ENCODE results near the gene DOCK7.

DOCK7 gene

DNA sequence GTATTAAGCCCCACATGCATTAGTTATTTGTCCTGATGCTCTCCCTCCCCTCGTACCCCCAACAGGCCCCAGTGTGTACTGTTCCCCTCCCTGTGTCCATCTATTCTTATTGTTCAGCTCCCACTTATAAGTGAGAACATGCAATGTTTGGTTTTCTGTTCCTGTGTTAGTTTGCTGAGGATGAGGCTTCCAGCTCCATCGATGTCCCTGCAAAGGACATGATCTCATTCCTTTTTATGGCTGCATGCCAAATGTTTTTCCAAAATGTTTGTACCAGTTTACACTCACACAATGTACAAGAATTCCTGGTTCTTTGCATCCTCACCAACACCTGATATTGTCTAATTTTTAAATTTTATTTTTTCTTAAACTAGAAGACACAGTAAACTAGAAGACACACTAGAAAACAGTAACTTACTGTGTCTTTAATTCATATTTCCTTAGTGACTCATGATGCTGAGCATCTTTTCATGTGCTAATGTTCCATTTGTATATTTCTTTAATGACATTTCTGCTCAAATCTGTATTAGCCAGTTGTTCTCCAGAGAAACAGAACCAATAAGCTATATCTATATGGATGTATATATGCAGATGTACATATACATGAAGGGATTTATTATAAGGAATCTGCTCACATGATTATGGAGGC lies 270.7 kb downstream of the DOCK7 start:
- no peak for DNase-seq (ENCODE audit: low read depth in 2 of 2, low spot score in 1 of 2)

- no peak for DNase-seq (ENCODE audit: low read depth in 2 of 2, low spot score in 1 of 2)
Measured at GRCh38 chr1:62415687-62416086, 272.5 kb downstream of the DOCK7 start.

- no peak for DNase-seq (ENCODE audit: low read depth in 2 of 2, low spot score in 1 of 2)
Measured at GRCh38 chr1:62407398-62408009, 280.7 kb downstream of the DOCK7 start.

DNA sequence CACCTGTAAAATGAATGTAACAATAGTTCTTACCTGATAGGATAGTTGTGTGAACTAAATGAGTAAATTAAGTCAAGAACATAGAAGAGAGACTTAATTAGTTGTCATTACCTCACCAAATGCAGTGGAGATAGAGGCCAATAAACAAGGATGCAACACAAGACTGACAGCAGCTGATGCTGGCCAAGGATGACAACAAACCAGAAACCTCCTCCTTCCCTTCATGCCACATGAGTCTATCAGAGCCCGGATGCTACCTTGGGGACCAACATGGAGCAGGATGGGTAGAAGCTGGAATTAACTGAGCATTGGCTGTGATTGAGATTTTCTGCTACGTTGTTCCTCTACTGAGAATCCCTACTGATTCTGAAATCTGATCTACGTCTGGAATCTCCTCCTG lies 281.6 kb downstream of the DOCK7 start:
- DNase-seq (ENCODE audit: low read depth in 2 of 2, low spot score in 1 of 2), result no peak

DNA sequence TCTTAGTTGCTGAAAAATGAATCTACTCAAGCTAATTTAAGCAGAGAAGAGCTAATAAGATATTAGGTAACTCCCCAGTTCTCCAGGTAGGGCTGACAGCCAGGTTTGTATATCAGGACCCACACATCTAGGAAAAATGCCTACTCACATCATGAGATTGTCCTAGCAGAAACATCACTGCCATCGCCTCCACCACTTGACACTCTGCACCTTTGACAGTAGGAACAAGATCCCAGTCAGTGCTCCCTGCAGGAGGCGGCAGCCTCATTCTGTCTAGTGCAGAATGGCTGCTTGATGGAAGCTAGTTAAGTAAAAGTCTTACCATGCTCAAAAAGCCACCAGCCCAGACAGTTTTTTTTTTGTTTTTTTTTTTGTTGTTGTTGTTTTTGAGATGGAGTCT lies 282.9 kb downstream of the DOCK7 start:
- DNase-seq (ENCODE audit: low read depth in 2 of 2, low spot score in 1 of 2), result no peak

All from stimulated activated CD8-positive, alpha-beta memory T cell treated with anti-CD3 and anti-CD28 coated beads, Interleukin-4, amount 100 ng/mL, for 4 hours (primary cell).